Suprapubic skin (tissue), 4 donors: ENCODE results near the gene RPL7A. TPM values are rescaled to one million over a fixed set of nuclear protein-coding genes. Genes with fewer than 3 reads are reported as not detected.
A peak's percentile ranks its signal among the peaks of the same experiment; 100 is the strongest.

Source experiments
- DNase-seq, 2 donors: peaks; one replicate each; pipeline ENCODE4 v3.0.0-alpha.2; 2019; ENCODE audit warnings: low spot score in 2 of 2
- H3K27ac ChIP-seq: fragments of 200-600 bp; sonication (generic); one replicate; pipeline ENCODE4 v1.5.1; 2019
- H3K27me3 ChIP-seq: fragments of 200-600 bp; sonication (generic); one replicate; pipeline ENCODE4 v1.5.1; 2019
- H3K36me3 ChIP-seq: fragments of 200-600 bp; sonication (generic); one replicate; pipeline ENCODE4 v1.5.1; 2019
- H3K4me1 ChIP-seq: fragments of 200-600 bp; sonication (generic); one replicate; pipeline ENCODE4 v1.5.1; 2019
- H3K4me3 ChIP-seq: fragments of 200-600 bp; sonication (generic); one replicate; pipeline ENCODE4 v1.5.1; 2019; ENCODE audit warnings: mild to moderate bottlenecking
- H3K9me3 ChIP-seq: fragments of 200-600 bp; sonication (generic); one replicate; pipeline ENCODE4 v1.5.1; 2019
- EP300 ChIP-seq: sonication (generic); formaldehyde crosslinking; IDR thresholded peaks from one replicate; pipeline ENCODE4 v1.6.1; 2017; ENCODE audit warnings: antibody characterized with exemption
- POLR2A ChIP-seq, 2 donors: fragments of 450-650 bp; IDR thresholded peaks; one replicate each; pipeline ENCODE4 v1.6.1; 2017; ENCODE audit warnings: antibody characterized with exemption in 2 of 2, mild to moderate bottlenecking in 2 of 2, moderate library complexity in 2 of 2
- POLR2AphosphoS5 ChIP-seq, 3 donors: sonication (generic); formaldehyde crosslinking; IDR thresholded peaks; one replicate each; pipeline ENCODE4 v1.6.1; 2017; ENCODE audit warnings: antibody characterized with exemption in 3 of 3
- WGBS: methylation state at CpG from one replicate; pipeline ENCODE4 v1.1.5; 2018; 5-methylcytosine and 5-hydroxymethylcytosine counted together
- total RNA-seq, 4 donors: library from RNA; depleted of rRNA; stranded (reverse); fragments of >200 nt; gene quantifications; one replicate each; pipeline ENCODE4 v1.1.0, GENCODE V29; 2016
- TF ChIP-seq, protein P1 (sequence below), 2 donors: fragments of 200-600 bp in 1 of 2; fragments of 450-650 bp in 1 of 2; sonication (generic) in 1 of 2; IDR thresholded peaks; one replicate each; pipeline ENCODE4 v1.5.1; 2016 to 2019; ENCODE audit warnings: antibody characterized with exemption in 2 of 2, mild to moderate bottlenecking in 1 of 2, moderate library complexity in 1 of 2

Gene RPL7A
- total RNA-seq, 4 donors from 2014 or later: 1,468 to 3,048 (median 2,531) TPM

DNA sequence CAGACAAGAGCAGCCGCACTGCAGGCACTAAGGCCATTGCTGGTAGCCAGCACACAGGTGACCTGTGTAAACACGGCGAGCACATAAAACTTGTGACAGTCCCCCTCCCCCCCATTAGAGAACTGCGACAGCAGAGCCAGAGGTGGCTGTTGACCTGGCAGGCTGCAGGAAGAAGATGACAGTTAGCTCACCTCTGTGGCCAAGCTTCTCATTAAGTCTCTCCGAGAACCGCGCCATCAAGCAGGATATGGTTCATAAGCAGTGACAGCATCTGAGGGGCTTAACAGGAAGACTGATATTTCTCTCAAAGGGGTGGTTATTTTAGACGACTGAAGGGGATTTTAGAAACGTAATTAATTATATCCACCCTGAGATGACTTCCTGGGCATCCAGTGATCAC, 22.7 kb downstream of the RPL7A start:
- no peak for TF ChIP-seq EP300
- no peak for TF ChIP-seq POLR2A (IDR thresholded peaks at IDR 0.05)
- no peak for TF ChIP-seq POLR2AphosphoS5 (IDR thresholded peaks at IDR 0.05)
- TF ChIP-seq, protein P1, sequence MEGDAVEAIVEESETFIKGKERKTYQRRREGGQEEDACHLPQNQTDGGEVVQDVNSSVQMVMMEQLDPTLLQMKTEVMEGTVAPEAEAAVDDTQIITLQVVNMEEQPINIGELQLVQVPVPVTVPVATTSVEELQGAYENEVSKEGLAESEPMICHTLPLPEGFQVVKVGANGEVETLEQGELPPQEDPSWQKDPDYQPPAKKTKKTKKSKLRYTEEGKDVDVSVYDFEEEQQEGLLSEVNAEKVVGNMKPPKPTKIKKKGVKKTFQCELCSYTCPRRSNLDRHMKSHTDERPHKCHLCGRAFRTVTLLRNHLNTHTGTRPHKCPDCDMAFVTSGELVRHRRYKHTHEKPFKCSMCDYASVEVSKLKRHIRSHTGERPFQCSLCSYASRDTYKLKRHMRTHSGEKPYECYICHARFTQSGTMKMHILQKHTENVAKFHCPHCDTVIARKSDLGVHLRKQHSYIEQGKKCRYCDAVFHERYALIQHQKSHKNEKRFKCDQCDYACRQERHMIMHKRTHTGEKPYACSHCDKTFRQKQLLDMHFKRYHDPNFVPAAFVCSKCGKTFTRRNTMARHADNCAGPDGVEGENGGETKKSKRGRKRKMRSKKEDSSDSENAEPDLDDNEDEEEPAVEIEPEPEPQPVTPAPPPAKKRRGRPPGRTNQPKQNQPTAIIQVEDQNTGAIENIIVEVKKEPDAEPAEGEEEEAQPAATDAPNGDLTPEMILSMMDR (IDR thresholded peaks at IDR 0.05): no peak
- 76% methylated on average over 7 of the region's 9 CpGs for WGBS
- Histone ChIP-seq H3K27ac (no peak overlapping the region), H3K9me3 (no peaks in the 10 kb centered on the region), H3K4me3 (no peak overlapping the region), H3K36me3 (peaks cover 19% of the 10 kb centered on the region), H3K4me1 (peaks cover 86% of the 10 kb centered on the region), H3K27me3 (no peaks in the 10 kb centered on the region)
- DNase-seq: no peak

DNA sequence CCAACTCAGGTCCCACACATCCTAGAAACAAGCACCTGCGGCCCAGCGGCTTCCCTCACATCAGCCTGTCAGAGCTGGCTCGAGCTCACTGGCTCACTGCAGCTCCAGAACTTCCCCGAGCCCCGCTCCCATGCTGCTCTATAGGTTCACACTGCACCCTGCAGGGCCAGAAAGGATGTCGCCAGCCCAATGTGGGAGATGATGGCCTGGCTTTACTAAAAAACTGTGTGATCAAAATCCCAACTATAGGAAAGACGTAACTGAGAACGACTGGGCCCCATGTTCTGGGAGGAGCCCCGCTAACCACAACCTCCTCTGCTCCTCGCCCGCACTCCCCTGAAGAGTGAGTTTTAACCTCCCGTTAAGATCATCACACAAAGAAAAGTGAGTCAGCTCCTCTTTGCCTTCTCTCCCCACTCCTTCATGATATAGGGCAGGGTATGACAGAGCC, 23.3 kb downstream of the RPL7A start:
- no peak for DNase-seq
- no peak overlapping the region for H3K4me3 ChIP-seq
- peaks cover 14% of the 10 kb centered on the region for H3K36me3 ChIP-seq
- 35% methylated on average over 8 of the region's 12 CpGs for WGBS
- H3K9me3 ChIP-seq: no peaks in the 10 kb centered on the region
- H3K27ac ChIP-seq: no peak overlapping the region
- TF ChIP-seq, protein P1 (IDR thresholded peaks at IDR 0.05): no peak
- TF ChIP-seq POLR2A (IDR thresholded peaks at IDR 0.05) (no peak), POLR2AphosphoS5 (IDR thresholded peaks at IDR 0.05) (no peak), EP300 (no peak)
- no peaks in the 10 kb centered on the region for H3K27me3 ChIP-seq
- H3K4me1 ChIP-seq: peaks cover 83% of the 10 kb centered on the region

DNA sequence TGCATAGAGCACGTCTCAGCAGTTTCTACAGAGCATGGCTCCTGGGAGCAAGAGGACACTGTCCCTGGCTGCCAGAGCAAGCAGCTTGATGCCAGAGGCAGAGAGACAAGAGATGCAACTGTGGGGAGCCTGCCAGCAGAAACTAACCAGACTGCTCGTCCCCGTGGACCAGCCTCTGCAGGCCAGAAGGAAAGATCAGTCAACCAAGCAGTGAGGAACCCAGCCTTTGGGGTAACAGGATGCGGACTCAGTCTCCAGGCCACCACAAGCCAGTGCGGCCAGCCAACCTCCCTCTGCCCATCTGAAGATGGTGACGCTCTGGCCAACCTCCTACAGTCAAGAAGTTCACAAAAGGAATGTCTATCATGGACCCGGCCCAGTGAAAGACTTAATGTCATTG, 24.1 kb downstream of the RPL7A start:
- H3K27ac ChIP-seq: no peak overlapping the region
- WGBS: 50% methylated on average over 7 of the region's 7 CpGs
- TF ChIP-seq, protein P1 (IDR thresholded peaks at IDR 0.05): no peak
- TF ChIP-seq POLR2AphosphoS5 (IDR thresholded peaks at IDR 0.05) (no peak), EP300 (no peak), POLR2A (IDR thresholded peaks at IDR 0.05) (no peak)

DNA sequence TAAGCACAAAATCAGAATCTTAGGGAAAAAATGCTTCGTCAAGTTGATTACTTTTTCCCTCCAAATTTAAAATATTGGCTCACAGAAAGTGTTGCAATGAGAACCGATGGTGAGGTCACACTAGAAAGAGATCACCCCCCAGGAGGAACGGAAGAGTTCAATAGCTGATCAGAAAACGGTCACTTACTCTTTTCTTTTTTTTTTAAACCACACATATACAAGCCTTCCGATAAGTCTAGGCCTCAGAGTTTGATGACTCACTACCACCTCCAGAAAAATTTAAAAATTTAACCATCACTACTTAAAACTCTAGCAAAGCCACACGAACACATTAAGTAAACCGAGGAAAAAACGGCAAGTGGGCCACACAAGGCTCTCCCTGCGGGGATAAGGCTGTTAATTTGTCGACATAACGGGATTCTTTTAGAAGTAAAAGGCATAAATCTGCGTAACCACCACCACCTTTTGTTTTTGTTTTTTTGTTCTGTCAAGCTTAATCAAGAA, 26.6 kb downstream of the RPL7A start:
- 11% methylated on average over 12 of the region's 12 CpGs for WGBS

More for the DNA sequence above, 24.1 kb downstream of the RPL7A start:
- Histone ChIP-seq H3K4me3 (no peak overlapping the region), H3K27me3 (no peaks in the 10 kb centered on the region), H3K4me1 (peaks cover 88% of the 10 kb centered on the region), H3K36me3 (peaks cover 7% of the 10 kb centered on the region), H3K9me3 (no peaks in the 10 kb centered on the region)
- no peak for DNase-seq

DNA sequence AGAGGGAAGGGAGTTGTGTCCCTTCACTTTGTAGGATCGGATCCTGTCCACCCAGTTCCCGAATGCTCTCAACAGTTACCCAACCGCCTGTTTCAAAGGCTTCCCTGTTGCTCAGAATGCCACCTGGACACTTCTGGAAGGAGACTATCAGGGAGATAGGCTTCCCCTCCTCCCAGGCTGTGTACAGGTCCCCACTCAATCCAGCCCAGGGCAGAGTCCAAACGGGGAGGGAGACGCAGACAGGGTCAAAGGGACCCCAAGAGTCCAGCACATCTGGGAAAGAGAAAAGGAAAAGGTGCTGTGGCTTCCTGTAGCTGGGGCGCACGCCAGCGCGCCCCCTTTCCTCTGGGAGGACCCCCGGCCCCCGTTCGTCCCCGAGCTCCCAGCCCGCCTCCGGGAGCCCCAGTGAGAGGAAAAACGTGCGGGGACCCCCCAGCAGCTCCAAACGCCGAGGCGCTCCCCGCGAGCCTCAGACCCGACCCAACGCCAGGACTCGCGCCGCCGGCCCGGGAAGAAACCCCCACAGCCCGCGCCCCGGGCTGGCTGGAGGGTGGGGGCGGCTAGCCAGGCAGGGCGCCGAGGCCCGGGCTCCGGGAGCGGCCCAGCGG, 27.2 kb downstream of the RPL7A start:
- TF ChIP-seq, protein P1 (IDR thresholded peaks at IDR 0.05): no peak
- TF ChIP-seq EP300 (no peak), POLR2AphosphoS5 (IDR thresholded peaks at IDR 0.05) (no peak), POLR2A (IDR thresholded peaks at IDR 0.05) (no peak)
- peak overlapping the region; percentile 97 for H3K27ac ChIP-seq
- H3K27me3 ChIP-seq: no peaks in the 10 kb centered on the region
- H3K4me1 ChIP-seq: peaks cover 70% of the 10 kb centered on the region
- 1% methylated on average over 9 of the region's 39 CpGs for WGBS
- H3K9me3 ChIP-seq: no peaks in the 10 kb centered on the region
- no peak for DNase-seq
- peaks cover 6% of the 10 kb centered on the region for H3K36me3 ChIP-seq
- peak overlapping the region; percentile 87 for H3K4me3 ChIP-seq

More for the DNA sequence above, 26.6 kb downstream of the RPL7A start:
- Histone ChIP-seq H3K36me3 (peaks cover 7% of the 10 kb centered on the region), H3K27me3 (no peaks in the 10 kb centered on the region), H3K4me1 (peaks cover 74% of the 10 kb centered on the region), H3K9me3 (no peaks in the 10 kb centered on the region), H3K4me3 (peak overlapping the region; percentile 87), H3K27ac (peak overlapping the region; percentile 97)
- no peak for DNase-seq
- TF ChIP-seq, protein P1 (IDR thresholded peaks at IDR 0.05): no peak
- TF ChIP-seq POLR2A (IDR thresholded peaks at IDR 0.05) (no peak), EP300 (no peak), POLR2AphosphoS5 (IDR thresholded peaks at IDR 0.05) (no peak)
